Chondrocyte (in vitro differentiated cells): ENCODE measurements around the gene SND1. TPM values are rescaled to one million over a fixed set of nuclear protein-coding genes. Genes with fewer than 3 reads are reported as not detected.
A peak's percentile ranks its signal among the peaks of the same experiment; 100 is the strongest.

Experiments
- DNase-seq: peaks from one replicate; pipeline ENCODE4 v3.0.0; 2021; ENCODE audit warnings: mixed read lengths, low spot score
- H3K27ac Mint-ChIP-seq: one replicate; pipeline ENCODE4 v1.8.0; 2021; ENCODE audit warnings: mild to moderate bottlenecking, moderate library complexity, mixed read lengths; ENCODE audit not compliant: unreplicated experiment
- H3K27me3 Mint-ChIP-seq: 2 replicates; pipeline ENCODE4 v1.8.0; 2021; ENCODE audit warnings: low read depth, mixed read lengths
- H3K36me3 Mint-ChIP-seq: 2 replicates; pipeline ENCODE4 v1.8.0; 2021; ENCODE audit warnings: low read depth, mixed read lengths
- H3K4me1 Mint-ChIP-seq: 2 replicates; pipeline ENCODE4 v1.8.0; 2021; ENCODE audit warnings: low read depth, mild to moderate bottlenecking, mixed read lengths
- H3K4me3 Mint-ChIP-seq: one replicate; pipeline ENCODE4 v1.8.0; 2021; ENCODE audit warnings: mild to moderate bottlenecking, moderate library complexity, mixed read lengths; ENCODE audit not compliant: unreplicated experiment
- H3K9me3 Mint-ChIP-seq: 2 replicates; pipeline ENCODE4 v1.8.0; 2021; ENCODE audit warnings: low read depth, mixed read lengths
- CTCF ChIP-seq: fragments of 200-600 bp; sonication (generic); IDR thresholded peaks from 2 replicates; pipeline ENCODE4 v1.5.0; 2021; ENCODE audit warnings: antibody characterized with exemption, mild to moderate bottlenecking, moderate library complexity
- total RNA-seq: library from RNA; stranded (reverse); gene quantifications from 3 replicates; pipeline ENCODE4 v1.2.1, GENCODE V29; 2021

SND1 gene
- total RNA-seq, 1 donor from 2014 or later = 229 TPM

GRCh38 chr7:128135159-128135514 is 483.1 kb downstream of the SND1 start:
- Mint-ChIP-seq H3K4me3 (peak overlapping the region; percentile 57), H3K4me1 (peaks cover 12% of the 10 kb centered on the region), H3K9me3 (peaks cover 4% of the 10 kb centered on the region), H3K27ac (no peak overlapping the region), H3K36me3 (no peaks in the 10 kb centered on the region), H3K27me3 (peaks cover 46% of the 10 kb centered on the region)
- TF ChIP-seq CTCF = no peak
- no peak for DNase-seq

- H3K9me3 Mint-ChIP-seq = peaks cover 8% of the 10 kb centered on the region
- peaks cover 12% of the 10 kb centered on the region for H3K4me1 Mint-ChIP-seq
- TF ChIP-seq CTCF = peak; percentile 97
- no peak for DNase-seq
- H3K27me3 Mint-ChIP-seq = peaks cover 46% of the 10 kb centered on the region
- peak overlapping the region; percentile 74 for H3K4me3 Mint-ChIP-seq
- H3K36me3 Mint-ChIP-seq = no peaks in the 10 kb centered on the region
- no peak overlapping the region for H3K27ac Mint-ChIP-seq
These were observed 483.7 kb downstream of the SND1 start for GRCh38 chr7:128135515-128136214.

- no peak for DNase-seq
- Mint-ChIP-seq H3K4me3 (peak overlapping the region; percentile 74), H3K27ac (no peak overlapping the region), H3K36me3 (no peaks in the 10 kb centered on the region), H3K4me1 (peaks cover 12% of the 10 kb centered on the region), H3K27me3 (peaks cover 50% of the 10 kb centered on the region), H3K9me3 (peaks cover 8% of the 10 kb centered on the region)
- no peak for TF ChIP-seq CTCF
These were observed 484.2 kb downstream of the SND1 start for GRCh38 chr7:128136215-128136597.

GRCh38 chr7:128137181-128137580 is 485.2 kb downstream of the SND1 start:
- Mint-ChIP-seq H3K9me3 (peaks cover 8% of the 10 kb centered on the region), H3K27me3 (peaks cover 57% of the 10 kb centered on the region), H3K36me3 (no peaks in the 10 kb centered on the region), H3K4me1 (peaks cover 12% of the 10 kb centered on the region), H3K27ac (no peak overlapping the region), H3K4me3 (no peak overlapping the region)
- DNase-seq = no peak
- no peak for TF ChIP-seq CTCF

GRCh38 chr7:128139406-128139805 is 487.4 kb downstream of the SND1 start:
- Mint-ChIP-seq H3K9me3 (peaks cover 15% of the 10 kb centered on the region), H3K36me3 (peaks cover 2% of the 10 kb centered on the region), H3K27ac (no peak overlapping the region), H3K27me3 (peaks cover 54% of the 10 kb centered on the region), H3K4me3 (no peak overlapping the region), H3K4me1 (peaks cover 12% of the 10 kb centered on the region)
- DNase-seq = no peak
- TF ChIP-seq CTCF = no peak
